ENCODE measurements around the gene TRIB2. TPM values are rescaled to one million over a fixed set of nuclear protein-coding genes. Genes with fewer than 3 reads are reported as not detected.

The TRIB2 gene
- total and polyA plus RNA-seq, 2 of the 13 experiments (the other 11 are each of a cell fraction or from before 2014, with no cell fraction given), result 1.1 to 2.3 TPM

DNA sequence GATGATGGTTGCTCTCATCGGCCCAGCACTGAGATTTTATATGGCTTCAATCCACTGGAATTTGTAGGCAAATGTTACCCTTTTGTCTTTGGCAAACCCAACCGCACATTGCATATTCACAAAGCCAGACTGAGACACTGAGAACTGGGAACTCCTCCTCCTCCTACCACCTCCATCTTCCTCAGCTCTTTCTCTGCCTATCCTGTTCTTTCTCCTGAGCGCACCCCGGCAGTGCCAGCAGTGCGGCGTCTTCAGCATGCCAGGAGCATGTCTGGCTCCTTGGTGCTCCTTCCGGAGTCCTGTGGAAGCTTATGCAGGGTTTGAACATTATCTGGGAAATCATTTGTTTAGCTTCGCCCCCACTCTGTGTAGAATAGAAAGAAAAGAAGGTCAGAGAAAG lies 50.8 kb downstream of the TRIB2 start (continued):
- TF ChIP-seq ZIK1 (CRISPR knock-in tag; IDR thresholded peaks at IDR 0.05; ENCODE audit: borderline replicate concordance, low read depth) (no peak), RBFOX2 (IDR thresholded peaks at IDR 0.05; ENCODE audit: low read depth, low read length) (no peak), HOXA9 (CRISPR knock-in tag; IDR thresholded peaks at IDR 0.05; ENCODE audit: borderline replicate concordance) (no peak), TRIM24 (CRISPR knock-in tag; IDR thresholded peaks at IDR 0.05) (no peak)
- TF ChIP-seq, protein P1, sequence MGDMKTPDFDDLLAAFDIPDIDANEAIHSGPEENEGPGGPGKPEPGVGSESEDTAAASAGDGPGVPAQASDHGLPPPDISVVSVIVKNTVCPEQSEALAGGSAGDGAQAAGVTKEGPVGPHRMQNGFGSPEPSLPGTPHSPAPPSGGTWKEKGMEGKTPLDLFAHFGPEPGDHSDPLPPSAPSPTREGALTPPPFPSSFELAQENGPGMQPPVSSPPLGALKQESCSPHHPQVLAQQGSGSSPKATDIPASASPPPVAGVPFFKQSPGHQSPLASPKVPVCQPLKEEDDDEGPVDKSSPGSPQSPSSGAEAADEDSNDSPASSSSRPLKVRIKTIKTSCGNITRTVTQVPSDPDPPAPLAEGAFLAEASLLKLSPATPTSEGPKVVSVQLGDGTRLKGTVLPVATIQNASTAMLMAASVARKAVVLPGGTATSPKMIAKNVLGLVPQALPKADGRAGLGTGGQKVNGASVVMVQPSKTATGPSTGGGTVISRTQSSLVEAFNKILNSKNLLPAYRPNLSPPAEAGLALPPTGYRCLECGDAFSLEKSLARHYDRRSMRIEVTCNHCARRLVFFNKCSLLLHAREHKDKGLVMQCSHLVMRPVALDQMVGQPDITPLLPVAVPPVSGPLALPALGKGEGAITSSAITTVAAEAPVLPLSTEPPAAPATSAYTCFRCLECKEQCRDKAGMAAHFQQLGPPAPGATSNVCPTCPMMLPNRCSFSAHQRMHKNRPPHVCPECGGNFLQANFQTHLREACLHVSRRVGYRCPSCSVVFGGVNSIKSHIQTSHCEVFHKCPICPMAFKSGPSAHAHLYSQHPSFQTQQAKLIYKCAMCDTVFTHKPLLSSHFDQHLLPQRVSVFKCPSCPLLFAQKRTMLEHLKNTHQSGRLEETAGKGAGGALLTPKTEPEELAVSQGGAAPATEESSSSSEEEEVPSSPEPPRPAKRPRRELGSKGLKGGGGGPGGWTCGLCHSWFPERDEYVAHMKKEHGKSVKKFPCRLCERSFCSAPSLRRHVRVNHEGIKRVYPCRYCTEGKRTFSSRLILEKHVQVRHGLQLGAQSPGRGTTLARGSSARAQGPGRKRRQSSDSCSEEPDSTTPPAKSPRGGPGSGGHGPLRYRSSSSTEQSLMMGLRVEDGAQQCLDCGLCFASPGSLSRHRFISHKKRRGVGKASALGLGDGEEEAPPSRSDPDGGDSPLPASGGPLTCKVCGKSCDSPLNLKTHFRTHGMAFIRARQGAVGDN (CRISPR knock-in tag; IDR thresholded peaks at IDR 0.05), result no peak

DNA sequence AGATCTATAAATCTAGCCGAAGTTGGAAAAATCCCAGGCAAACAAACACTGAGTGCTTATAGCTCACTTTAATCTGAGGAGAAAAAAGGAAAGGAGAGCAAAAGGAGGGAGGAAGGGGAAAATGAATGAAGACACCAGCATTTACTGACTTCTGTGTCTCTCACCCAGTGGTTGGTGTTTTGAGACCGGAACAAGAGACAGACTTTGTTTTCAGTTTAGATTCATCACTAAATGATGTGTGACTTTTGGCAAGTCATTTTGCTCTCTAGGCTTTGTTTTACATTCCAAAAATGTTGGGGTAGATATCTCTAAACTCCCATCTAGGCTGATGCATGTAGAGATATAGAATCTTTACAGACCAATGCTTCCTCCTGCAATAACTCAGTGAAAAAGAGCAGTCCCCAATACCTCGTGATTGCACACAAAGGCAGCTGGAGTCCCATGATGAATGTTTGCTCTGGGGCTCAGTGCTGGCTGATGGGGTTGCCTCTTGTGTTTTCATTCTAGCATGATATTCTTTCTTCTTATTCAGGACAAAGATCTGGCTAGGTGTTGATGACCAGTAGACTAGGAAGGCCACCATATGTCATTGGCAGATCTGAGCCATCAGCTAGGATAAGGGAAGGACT lies 51.4 kb downstream of the TRIB2 start:
- POLR2A ChIA-PET, result no interaction called here

More for the DNA sequence above, 51.4 kb downstream of the TRIB2 start:
- no peak for ATAC-seq
- in situ Hi-C loops (cut with HindIII; ENCODE audit: extremely low pct_ligation_motif_present, low pct_unique_long_range_greater_than_20kb), result no loop called here
- no TSS peak for BruUV-seq (replicated peaks)
- no peaks in the 10 kb centered on the region for H3K36me3 ChIP-seq (replicated peaks in 1 of 2; ENCODE audit: control insufficient read depth in 1 of 2, insufficient read depth in 2 of 2, low read length in 2 of 2)
- no peak overlapping the region for H3K27ac ChIP-seq (ENCODE audit: extremely low read length, insufficient read depth, low read length)
- no peak overlapping the region for H2AFZ ChIP-seq (ENCODE audit: low read length)
- no peaks in the 10 kb centered on the region for H4K20me1 ChIP-seq (ENCODE audit: insufficient read depth, low read length)
- CTCF ChIA-PET (ENCODE audit: low intra/inter-chr PET ratio, low total read pairs), result no interaction called here
- no peak for DNase-seq (ENCODE audit: low spot score)
- intact Hi-C loops (cut with micrococcal nuclease; ENCODE audit: unreplicated experiment), result no loop called here
- FAIRE-seq, result no peak
- no peak overlapping the region for H3K4me2 ChIP-seq (ENCODE audit: low read depth, low read length)
- no peaks in the 10 kb centered on the region for H3K4me1 ChIP-seq (ENCODE audit: insufficient read depth, low read length)
- H3K9me3 ChIP-seq (ENCODE audit: low read length), result peaks cover 7% of the 10 kb centered on the region; the same call in 1 of the 2 replicates
- 47% methylated on average over 3 of the region's 3 CpGs for WGBS (ENCODE audit: low lambda C conversion rate)
- H3K4me3 ChIP-seq (replicated peaks in 1 of 3; ENCODE audit: insufficient read depth in 1 of 3, low read depth in 2 of 3, low read length in 3 of 3), result no peak overlapping the region
- TF ChIP-seq KDM3A (CRISPR knock-in tag; IDR thresholded peaks at IDR 0.05; ENCODE audit: low read depth) (no peak), HOXD1 (CRISPR knock-in tag; IDR thresholded peaks at IDR 0.05) (no peak), ZFYVE20 (CRISPR knock-in tag; IDR thresholded peaks at IDR 0.05; ENCODE audit: borderline replicate concordance, low read depth) (no peak), KMT2A (CRISPR knock-in tag; IDR thresholded peaks at IDR 0.05) (no peak), SRSF4 (IDR thresholded peaks at IDR 0.05; ENCODE audit: low read depth, low read length, poor library complexity, severe bottlenecking) (no peak), CBFB (CRISPR knock-in tag; IDR thresholded peaks at IDR 0.05) (no peak), NFIC (IDR thresholded peaks at IDR 0.05; ENCODE audit: low read length) (no peak), DNMT1 (CRISPR knock-in tag; IDR thresholded peaks at IDR 0.05) (no peak), HIVEP1 (CRISPR knock-in tag; IDR thresholded peaks at IDR 0.05) (no peak), SOX13 (IDR thresholded peaks at IDR 0.05) (no peak), SOX13 (CRISPR knock-in tag; conservative IDR thresholded peaks at IDR 0.05 in 1 of 2, IDR thresholded peaks at IDR 0.05 in 1 of 2) (no peak), NFKBIZ (CRISPR knock-in tag; IDR thresholded peaks at IDR 0.05) (no peak), ZNF367 (CRISPR knock-in tag; IDR thresholded peaks at IDR 0.05; ENCODE audit: borderline replicate concordance) (no peak), KLF6 (CRISPR knock-in tag; IDR thresholded peaks at IDR 0.05) (no peak), ARNT2 (CRISPR knock-in tag; IDR thresholded peaks at IDR 0.05; ENCODE audit: low read depth) (no peak)
- TF ChIP-seq, protein P2, sequence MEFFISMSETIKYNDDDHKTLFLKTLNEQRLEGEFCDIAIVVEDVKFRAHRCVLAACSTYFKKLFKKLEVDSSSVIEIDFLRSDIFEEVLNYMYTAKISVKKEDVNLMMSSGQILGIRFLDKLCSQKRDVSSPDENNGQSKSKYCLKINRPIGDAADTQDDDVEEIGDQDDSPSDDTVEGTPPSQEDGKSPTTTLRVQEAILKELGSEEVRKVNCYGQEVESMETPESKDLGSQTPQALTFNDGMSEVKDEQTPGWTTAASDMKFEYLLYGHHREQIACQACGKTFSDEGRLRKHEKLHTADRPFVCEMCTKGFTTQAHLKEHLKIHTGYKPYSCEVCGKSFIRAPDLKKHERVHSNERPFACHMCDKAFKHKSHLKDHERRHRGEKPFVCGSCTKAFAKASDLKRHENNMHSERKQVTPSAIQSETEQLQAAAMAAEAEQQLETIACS (CRISPR knock-in tag; IDR thresholded peaks at IDR 0.05), result no peak
- no peaks in the 10 kb centered on the region for H3K27me3 ChIP-seq (ENCODE audit: control insufficient read depth in 1 of 2, insufficient read depth in 2 of 2, low read length in 2 of 2)
- H3K9ac ChIP-seq (ENCODE audit: insufficient read depth, low read depth, low read length), result no peak overlapping the region
- no peaks in the 10 kb centered on the region for H3K79me2 ChIP-seq (ENCODE audit: insufficient read depth, low read length)
